HFF-Myc (cell line): ENCODE data around the gene DCLRE1A.

Source experiments
- DNase-seq: peaks from one replicate; pipeline ENCODE4 v3.0.0-alpha.2; 2011; ENCODE audit warnings: low read depth; ENCODE audit errors: extremely low read depth
- H3K4me3 ChIP-seq: replicated peaks from 2 replicates; pipeline ENCODE4 v1.5.1; 2011; ENCODE audit warnings: low read depth, mild to moderate bottlenecking, control low read depth, low read length
- TF ChIP-seq, protein P1 (sequence below): IDR thresholded peaks from 2 replicates; pipeline ENCODE4 v1.5.1; 2012; ENCODE audit warnings: mild to moderate bottlenecking, low read depth, low read length, control low read depth; ENCODE audit errors: missing control alignments

DCLRE1A gene

GRCh38 chr10:113802997-113803396, 50.9 kb downstream of the DCLRE1A start:
- H3K4me3 ChIP-seq = no peak overlapping the region
- TF ChIP-seq, protein P1, sequence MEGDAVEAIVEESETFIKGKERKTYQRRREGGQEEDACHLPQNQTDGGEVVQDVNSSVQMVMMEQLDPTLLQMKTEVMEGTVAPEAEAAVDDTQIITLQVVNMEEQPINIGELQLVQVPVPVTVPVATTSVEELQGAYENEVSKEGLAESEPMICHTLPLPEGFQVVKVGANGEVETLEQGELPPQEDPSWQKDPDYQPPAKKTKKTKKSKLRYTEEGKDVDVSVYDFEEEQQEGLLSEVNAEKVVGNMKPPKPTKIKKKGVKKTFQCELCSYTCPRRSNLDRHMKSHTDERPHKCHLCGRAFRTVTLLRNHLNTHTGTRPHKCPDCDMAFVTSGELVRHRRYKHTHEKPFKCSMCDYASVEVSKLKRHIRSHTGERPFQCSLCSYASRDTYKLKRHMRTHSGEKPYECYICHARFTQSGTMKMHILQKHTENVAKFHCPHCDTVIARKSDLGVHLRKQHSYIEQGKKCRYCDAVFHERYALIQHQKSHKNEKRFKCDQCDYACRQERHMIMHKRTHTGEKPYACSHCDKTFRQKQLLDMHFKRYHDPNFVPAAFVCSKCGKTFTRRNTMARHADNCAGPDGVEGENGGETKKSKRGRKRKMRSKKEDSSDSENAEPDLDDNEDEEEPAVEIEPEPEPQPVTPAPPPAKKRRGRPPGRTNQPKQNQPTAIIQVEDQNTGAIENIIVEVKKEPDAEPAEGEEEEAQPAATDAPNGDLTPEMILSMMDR = no peak
- DNase-seq = no peak

GRCh38 chr10:113801569-113801968, 52.3 kb downstream of the DCLRE1A start:
- no peak overlapping the region for H3K4me3 ChIP-seq
- TF ChIP-seq, protein P1 = no peak
- DNase-seq = no peak

GRCh38 chr10:113791691-113792090, 62.2 kb downstream of the DCLRE1A start:
- TF ChIP-seq, protein P1 = no peak

GRCh38 chr10:113788604-113789083, 65.2 kb downstream of the DCLRE1A start:
- no peak overlapping the region for H3K4me3 ChIP-seq
- TF ChIP-seq, protein P1 = no peak
- DNase-seq = peak; percentile 92

More at GRCh38 chr10:113791691-113792090, 62.2 kb downstream of the DCLRE1A start:
- no peak for DNase-seq
- no peak overlapping the region for H3K4me3 ChIP-seq
